ENCODE results near the gene IL20.

GRCh38 chr1:206855859-206856258, 9.6 kb upstream of the IL20 start:
- TF ChIP-seq CTCF (IDR thresholded peaks at IDR 0.05), result no peak
- no peak for TF ChIP-seq POLR2A (IDR thresholded peaks at IDR 0.05)
